HG03342 (cell line): ENCODE data around the gene HERC2.

Experiments
- ATAC-seq: cut with Tn5 transposase; IDR thresholded peaks from one replicate; pipeline ENCODE4 v1.9.1; 2021; ENCODE audit warnings: mild to moderate bottlenecking, moderate library complexity; ENCODE audit not compliant: unreplicated experiment

The HERC2 gene

GRCh38 chr15:28116521-28117431 lies 205.2 kb downstream of the HERC2 start:
- ATAC-seq: no peak

DNA sequence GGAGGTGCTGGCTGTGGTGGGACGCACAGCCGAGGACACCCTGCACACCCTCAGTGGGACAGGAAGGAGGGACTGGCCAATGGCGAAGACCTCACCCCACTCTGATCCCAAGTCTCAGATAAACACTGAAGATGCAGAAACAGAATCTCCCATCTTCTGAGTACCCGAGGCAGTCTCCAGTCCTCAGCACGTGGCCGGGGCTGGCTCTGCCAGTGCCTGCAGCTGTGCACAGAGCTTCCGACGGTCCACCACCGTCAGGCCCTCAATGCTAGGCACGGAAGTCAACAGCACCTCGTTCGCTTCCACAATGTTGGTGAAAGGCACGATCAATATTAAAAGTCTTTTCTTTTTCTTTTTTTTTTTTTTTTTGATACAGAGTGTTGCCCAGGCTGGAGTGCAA lies 206.1 kb downstream of the HERC2 start:
- ATAC-seq: no peak

- no peak for ATAC-seq
Measured at GRCh38 chr15:28114721-28115622, 207.0 kb downstream of the HERC2 start.

DNA sequence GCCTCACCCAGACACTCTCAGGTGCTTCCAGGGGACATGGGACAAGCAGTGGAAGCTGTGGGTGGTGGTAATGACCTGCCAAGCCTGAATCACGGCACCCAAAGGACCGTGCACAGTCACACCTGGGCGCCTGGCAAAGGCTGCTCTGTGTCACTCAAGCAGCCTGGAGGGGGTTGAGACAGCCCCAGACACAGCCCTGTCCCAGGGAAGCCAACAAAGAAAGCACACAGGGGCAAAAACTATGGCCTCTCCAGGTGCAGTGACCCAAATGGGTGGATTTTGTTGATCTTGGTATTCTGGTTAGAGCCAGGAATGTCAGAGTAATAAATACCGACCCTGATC lies 207.9 kb downstream of the HERC2 start:
- no peak for ATAC-seq

GRCh38 chr15:28113394-28114113 lies 208.4 kb downstream of the HERC2 start:
- ATAC-seq: no peak

DNA sequence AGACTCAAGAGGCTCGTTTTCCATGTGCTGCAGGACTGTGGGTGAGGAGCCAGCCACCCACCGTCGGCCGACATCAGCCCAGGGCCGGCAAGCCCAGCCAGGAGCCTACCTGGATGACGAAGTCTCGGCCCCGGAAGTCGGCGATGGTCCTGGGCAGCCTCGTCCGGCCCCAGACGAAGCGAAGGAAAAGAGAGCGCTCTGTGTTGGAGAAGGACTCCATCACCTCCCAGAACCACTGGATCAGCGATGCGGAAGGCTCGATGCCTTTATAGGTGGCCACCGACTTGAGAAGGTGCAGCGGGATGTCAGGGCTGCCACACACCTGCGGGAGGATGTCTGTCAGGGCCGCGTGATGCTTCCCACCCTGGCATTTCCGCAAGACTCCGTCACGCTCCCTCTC lies 209.0 kb downstream of the HERC2 start:
- no peak for ATAC-seq

DNA sequence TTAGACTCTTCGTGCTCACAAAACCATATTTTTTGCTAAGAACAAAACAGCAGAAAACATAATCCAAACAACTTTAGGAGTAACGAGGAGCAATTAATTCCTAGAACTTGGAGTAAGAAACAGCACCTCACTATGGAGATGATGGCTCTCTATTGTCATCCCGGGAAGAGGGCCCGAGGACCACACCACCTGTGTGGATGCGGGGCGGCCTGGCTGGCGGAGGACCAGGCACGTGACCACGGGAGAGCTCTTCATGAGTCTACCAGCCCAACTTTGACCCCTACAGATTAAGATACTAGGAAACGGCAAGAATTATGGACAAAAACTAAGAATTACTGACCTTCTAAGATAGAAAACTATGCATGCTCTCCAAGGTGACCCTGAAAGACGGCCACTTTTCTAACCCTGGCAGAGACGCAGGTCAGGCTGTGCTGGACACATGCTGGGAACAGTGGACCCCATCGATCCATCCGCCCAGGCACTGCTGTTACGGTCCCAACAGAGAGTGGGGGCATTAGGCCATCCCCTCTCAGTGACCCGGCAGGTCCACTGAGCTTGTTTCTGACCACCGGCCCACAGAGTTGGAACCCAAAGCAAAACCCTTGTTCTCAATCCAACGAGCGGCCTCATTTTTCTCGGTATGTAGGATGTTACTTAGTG lies 209.7 kb downstream of the HERC2 start:
- no peak for ATAC-seq

DNA sequence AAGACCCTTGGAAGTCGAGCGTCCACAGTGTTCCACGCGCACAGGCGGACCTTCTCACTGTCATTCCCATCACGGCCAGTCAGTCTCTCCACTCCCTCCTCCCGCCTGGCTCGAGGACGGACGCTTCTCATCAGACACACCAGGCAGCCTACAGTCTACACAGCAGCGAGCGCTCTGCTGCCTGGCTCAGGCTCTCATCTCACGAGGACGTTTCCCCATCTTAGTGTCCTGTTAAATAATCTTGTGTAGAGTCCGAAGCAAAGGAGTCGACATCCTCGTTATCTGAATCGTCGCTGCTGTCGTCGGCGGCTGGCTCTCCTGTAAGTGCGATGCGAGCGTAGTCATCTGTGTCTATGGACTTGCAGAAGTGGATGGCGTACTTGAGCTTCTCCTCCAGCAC lies 210.4 kb downstream of the HERC2 start:
- ATAC-seq: no peak

DNA sequence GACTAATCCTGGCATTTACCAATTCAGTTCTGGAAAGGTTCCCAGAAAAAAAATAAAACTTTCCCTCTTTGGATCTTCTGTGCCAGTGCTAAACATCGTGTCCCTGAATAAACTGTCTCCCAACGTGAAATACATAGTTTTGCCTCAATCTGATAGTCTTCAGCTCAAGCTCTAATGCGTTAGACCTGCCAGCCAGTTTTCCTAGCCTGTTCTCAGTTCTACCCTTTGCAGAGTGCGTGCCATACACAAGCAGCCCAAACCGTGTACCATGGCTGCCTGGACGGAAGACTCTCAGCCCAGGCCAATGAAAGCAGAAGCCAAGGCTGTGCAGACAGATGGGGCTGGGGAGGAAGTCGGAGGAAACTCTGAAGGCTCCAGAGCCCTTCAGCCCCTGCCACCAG lies 211.5 kb downstream of the HERC2 start:
- ATAC-seq: no peak

DNA sequence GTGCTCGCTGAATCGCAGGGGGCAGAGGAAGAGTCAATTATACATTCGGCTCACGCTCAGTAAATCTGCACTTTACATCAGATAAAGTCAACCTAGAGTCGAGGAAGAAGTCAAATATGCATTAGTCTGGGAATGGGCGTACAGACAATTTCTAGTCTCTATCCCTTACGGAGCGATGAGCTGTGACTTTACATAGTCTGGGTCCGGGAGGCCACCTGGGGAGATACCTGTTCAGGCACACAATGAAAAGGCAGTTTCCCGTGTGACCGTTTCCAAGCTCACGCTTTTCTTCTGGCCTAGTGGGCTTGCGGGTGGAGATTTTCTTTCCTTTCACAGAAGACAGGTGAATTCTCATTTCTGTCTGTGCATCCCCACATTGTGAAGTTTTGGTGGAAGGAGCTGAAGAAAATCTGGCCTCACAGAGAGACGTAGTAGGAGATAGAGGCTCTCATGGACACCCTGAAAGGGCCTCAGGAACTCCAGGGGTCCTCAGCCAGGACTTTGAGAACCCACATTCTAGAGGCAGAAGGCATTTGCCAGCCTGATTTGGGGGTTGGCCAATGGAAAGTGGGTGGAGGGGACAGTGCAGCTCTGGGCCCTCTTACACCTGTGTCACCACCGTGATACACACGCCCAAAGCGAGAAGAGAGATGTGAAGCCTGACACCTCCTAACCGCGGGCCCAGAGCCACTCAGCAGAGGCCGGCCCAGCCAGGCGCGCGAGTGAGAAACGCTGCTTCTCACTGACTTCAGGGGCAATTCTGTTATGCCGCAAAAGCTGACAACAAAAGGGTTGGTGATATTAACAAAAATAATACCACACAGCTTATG lies 212.1 kb downstream of the HERC2 start:
- ATAC-seq: no peak

DNA sequence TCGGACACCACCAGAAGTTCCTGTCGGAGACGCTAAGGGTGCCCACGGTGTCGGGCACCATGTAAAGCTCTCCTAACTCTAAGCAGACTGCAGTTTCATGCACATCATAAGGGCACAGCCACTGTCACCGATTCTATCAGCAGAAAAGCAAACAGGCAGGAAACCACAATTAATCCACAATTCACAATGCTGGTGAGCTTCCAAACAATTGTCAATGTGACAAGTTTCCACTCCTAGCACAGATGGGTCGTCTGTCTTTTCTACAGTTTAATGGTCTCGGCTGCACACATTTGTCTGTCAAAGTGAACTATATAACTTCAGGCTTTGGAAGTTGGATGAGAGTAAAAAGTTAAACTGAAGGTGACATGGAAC lies 214.1 kb downstream of the HERC2 start:
- ATAC-seq: no peak

GRCh38 chr15:28107111-28107903 lies 214.7 kb downstream of the HERC2 start:
- ATAC-seq: no peak

DNA sequence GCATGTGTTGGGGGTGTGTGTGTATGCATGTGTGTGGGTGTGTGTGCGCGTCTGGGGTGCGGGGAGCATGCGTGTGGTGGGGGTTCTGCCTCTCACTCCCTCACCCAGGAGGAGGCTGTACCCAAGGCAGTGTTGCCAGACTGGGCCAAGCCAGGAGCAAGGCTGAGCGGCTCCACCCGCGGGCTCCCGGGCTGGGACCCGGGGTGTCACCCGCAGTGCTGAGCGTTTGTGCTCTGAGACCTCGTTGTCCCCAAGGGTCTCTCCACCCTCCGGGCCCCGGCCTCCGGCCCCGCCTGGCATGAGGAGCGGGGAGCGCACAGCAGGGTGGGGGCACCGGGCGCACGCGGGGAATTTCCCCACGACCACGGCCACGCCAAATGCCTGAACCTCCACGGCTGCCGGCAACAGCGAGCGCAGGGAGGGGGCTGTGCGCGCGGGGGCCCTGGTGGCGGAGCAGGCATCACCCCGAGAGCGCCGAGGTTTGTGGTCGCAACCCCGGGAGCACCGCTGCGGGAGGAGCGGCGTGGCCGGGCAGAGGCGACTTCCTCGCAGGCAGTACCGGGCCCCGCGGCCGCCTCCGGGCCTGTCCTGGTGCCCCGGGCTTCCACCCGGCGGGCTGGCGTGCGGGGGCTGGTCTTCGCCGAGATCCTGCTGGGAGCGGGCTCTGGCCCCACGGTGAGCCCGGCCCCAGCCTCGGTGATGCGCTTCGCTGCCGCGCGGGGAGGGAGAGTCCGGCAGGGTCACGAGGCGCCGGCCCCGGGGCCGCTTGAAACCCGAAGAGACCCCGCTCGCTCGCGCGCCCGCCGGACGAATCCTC lies 215.5 kb downstream of the HERC2 start:
- no peak for ATAC-seq

DNA sequence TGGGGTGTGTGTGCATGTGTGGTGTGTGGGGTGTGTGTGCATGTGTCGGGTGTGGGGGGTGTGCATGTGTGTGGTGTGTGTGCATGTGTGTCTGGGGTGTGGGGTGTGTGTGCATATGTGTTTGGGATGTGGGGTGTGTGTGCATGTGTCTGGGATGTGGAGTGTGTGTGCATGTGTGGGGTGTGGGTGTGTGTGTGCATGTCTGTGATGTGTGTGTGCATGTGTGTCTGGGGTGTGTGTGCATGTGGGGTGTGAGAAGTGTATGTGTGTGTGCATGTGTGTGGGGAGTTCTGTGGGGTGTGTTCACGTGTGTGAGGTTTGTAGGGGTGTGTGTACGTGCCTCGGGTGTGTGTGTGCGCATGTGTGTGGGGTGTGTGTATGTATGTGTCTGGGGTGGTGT lies 216.2 kb downstream of the HERC2 start:
- ATAC-seq: no peak

DNA sequence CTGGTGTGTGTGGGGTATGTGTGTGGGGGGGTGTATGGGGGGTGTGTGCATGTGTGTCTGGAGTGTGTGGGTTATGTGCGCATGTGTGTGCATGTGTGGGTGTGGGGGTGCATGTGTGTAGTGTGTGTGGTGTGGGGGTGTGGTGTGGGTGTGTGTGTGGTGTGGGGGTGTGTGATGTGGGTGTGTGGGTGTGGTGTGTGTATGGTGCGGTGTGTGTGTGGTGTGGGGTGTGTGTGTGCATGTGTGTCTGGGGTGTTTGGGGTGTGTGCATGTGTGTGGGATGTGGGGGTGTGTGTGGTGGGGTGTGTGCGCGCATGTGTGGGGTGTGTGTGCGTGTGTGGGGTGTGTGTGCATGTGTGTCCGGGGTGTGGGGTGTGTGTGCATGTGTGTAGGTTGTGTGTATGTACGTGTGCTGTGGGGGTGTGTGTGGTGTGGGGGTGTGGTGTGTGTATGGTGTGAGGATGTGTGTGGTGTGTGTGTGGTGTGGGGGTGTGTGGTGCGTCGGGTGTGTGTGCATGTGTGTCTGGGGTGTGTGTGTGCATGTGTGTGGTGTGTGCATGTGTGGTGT lies 216.7 kb downstream of the HERC2 start:
- no peak for ATAC-seq

GRCh38 chr15:28104326-28104725 lies 217.7 kb downstream of the HERC2 start:
- ATAC-seq: no peak

DNA sequence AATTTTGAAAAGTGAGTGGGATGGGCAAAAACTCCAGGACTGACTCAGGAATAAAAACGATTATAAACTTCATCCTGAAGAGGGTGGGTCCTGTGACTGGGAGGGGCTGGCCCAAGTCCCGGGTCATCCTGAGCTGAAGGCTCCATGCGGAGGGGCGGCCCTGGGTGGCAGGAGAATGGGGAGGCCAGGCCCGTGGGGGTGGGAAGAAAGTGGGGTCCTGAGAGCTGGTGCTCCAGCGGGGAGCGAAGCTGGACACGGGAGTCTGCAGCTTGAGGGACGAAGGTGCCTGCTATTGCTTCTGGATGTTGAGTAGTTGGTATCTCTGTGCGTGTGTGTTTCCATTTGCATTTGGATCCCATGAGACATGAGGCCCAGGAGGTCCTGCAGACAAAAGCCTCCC lies 218.1 kb downstream of the HERC2 start:
- no peak for ATAC-seq

DNA sequence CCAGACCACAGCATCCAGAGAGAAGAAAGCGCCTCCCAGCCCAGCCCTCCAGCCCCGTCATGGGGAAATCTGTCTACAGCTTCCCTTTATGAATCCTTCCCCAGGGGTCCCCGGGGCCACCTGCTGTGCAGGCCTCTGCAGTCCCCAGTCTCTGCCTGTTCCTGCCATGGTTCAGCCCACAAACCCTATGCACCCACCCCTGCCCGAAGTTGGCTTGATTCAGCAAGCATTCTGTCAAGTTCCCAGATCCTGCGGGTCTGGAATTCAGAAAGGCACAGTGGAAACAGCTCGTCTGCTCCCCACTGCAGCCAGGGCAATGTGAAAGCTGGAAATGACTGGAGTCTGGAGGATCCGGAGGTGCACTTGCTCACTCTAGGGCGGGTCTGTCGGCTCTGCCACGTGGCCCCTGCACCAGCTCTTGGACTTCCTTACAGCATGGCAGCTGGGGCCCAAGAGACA lies 220.0 kb downstream of the HERC2 start:
- ATAC-seq: no peak
